CD14-positive monocyte (primary cell): ENCODE measurements around the gene C17orf107. TPM values are rescaled to one million over a fixed set of nuclear protein-coding genes. Genes with fewer than 3 reads are reported as not detected.

Experiments used
- DNase-seq, 3 donors: peaks; one replicate each; pipeline ENCODE4 v3.0.0-alpha.2; 2011 to 2022
- H2AFZ ChIP-seq: 2 replicates; pipeline ENCODE4 v1.6.0; 2012; ENCODE audit warnings: mild to moderate bottlenecking, low read depth, low read length, inconsistent platforms; ENCODE audit not compliant: insufficient read depth, poor library complexity, severe bottlenecking
- H3K27ac ChIP-seq, 2 donors: 1 replicate in 1 of 2; 2 replicates in 1 of 2; pipeline ENCODE4 v1.5.1; 2012 to 2013; ENCODE audit warnings: low read length in 2 of 2, control low read depth in 1 of 2, inconsistent platforms in 1 of 2, low read depth in 1 of 2, mild to moderate bottlenecking in 1 of 2
- H3K27me3 ChIP-seq, 2 donors: one replicate each; pipeline versions ENCODE4 v1.6.0 to v1.6.1; 2011 to 2013; ENCODE audit warnings: low read length in 2 of 2; ENCODE audit not compliant: control insufficient read depth in 2 of 2, insufficient read depth in 2 of 2
- H3K36me3 ChIP-seq, 2 donors: replicated peaks in 1 of 2; 1 replicate in 1 of 2; 2 replicates in 1 of 2; pipeline versions ENCODE4 v1.5.1 to v1.6.1; 2012 to 2013; ENCODE audit warnings: low read length in 2 of 2, control low read depth in 1 of 2, inconsistent platforms in 1 of 2, mild to moderate bottlenecking in 1 of 2; ENCODE audit not compliant: insufficient read depth in 2 of 2, control insufficient read depth in 1 of 2
- H3K4me1 ChIP-seq, 2 donors: 1 replicate in 1 of 2; 2 replicates in 1 of 2; pipeline versions ENCODE4 v1.5.1 to v1.6.1; 2012 to 2013; ENCODE audit warnings: low read length in 2 of 2, control low read depth in 1 of 2, inconsistent platforms in 1 of 2, mild to moderate bottlenecking in 1 of 2, moderate library complexity in 1 of 2; ENCODE audit not compliant: insufficient read depth in 2 of 2, control insufficient read depth in 1 of 2
- H3K4me2 ChIP-seq: replicated peaks from 2 replicates; pipeline ENCODE3; 2012; ENCODE audit warnings: low read length, moderate library complexity, mild to moderate bottlenecking; ENCODE audit not compliant: poor library complexity, severe bottlenecking; ENCODE audit errors: extremely low read depth
- H3K4me3 ChIP-seq, 3 experiments: fragments of 200-600 bp in 1 of 3; sonication (generic) in 1 of 3; replicated peaks in 1 of 3; 1 replicate in 2 of 3; 2 replicates in 1 of 3; pipeline ENCODE4 v1.5.1; 2011 to 2013; ENCODE audit warnings: low read length in 3 of 3, mild to moderate bottlenecking in 3 of 3, control low read depth in 2 of 3, low read depth in 2 of 3, inconsistent platforms in 1 of 3, moderate library complexity in 1 of 3
- H3K79me2 ChIP-seq: 2 replicates; pipeline ENCODE4 v1.6.0; 2012; ENCODE audit warnings: mild to moderate bottlenecking, control low read depth, inconsistent platforms, low read length, moderate library complexity; ENCODE audit not compliant: insufficient read depth
- H3K9ac ChIP-seq: 2 replicates; pipeline ENCODE4 v1.6.0; 2017; ENCODE audit warnings: low read length, mild to moderate bottlenecking; ENCODE audit not compliant: insufficient read depth, poor library complexity, severe bottlenecking
- H3K9me3 ChIP-seq, 2 donors: replicated peaks in 1 of 2; 1 replicate in 1 of 2; 2 replicates in 1 of 2; pipeline versions ENCODE4 v1.5.1 to v1.6.1; 2012 to 2013; ENCODE audit warnings: low read length in 2 of 2, control low read depth in 1 of 2; ENCODE audit not compliant: control insufficient read depth in 1 of 2, insufficient read depth in 1 of 2
- H4K20me1 ChIP-seq: 2 replicates; pipeline ENCODE4 v1.6.0; 2012; ENCODE audit warnings: mild to moderate bottlenecking, low read length, control low read depth, moderate library complexity; ENCODE audit not compliant: insufficient read depth
- H3K27ac Mint-ChIP-seq, 7 donors: one replicate each; pipeline ENCODE4 v1.8.0; 2020; ENCODE audit warnings: mild to moderate bottlenecking in 7 of 7, mixed read lengths in 7 of 7, moderate library complexity in 6 of 7, inconsistent platforms in 2 of 7
- H3K27me3 Mint-ChIP-seq, 3 donors: one replicate each; pipeline ENCODE4 v1.8.0; 2021 to 2022; ENCODE audit warnings: low read depth in 3 of 3, mild to moderate bottlenecking in 3 of 3, mixed read lengths in 3 of 3, moderate library complexity in 3 of 3, inconsistent platforms in 1 of 3
- H3K36me3 Mint-ChIP-seq, 2 donors: one replicate each; pipeline ENCODE4 v1.8.0; 2020; ENCODE audit warnings: mixed read lengths in 2 of 2, inconsistent platforms in 1 of 2, mild to moderate bottlenecking in 1 of 2
- H3K4me1 Mint-ChIP-seq: one replicate; pipeline ENCODE4 v1.8.0; 2020; ENCODE audit warnings: mild to moderate bottlenecking, mixed read lengths
- H3K4me3 Mint-ChIP-seq, 2 donors: one replicate each; pipeline ENCODE4 v1.8.0; 2020; ENCODE audit warnings: mild to moderate bottlenecking in 2 of 2, mixed read lengths in 2 of 2, moderate library complexity in 1 of 2
- H3K9me3 Mint-ChIP-seq, 7 donors: one replicate each; pipeline ENCODE4 v1.8.0; 2020 to 2022; ENCODE audit warnings: mixed read lengths in 7 of 7, mild to moderate bottlenecking in 6 of 7, moderate library complexity in 6 of 7, inconsistent platforms in 2 of 7
- CTCF ChIP-seq: fragments of 200-600 bp; IDR thresholded peaks from one replicate; pipeline ENCODE4 v1.8.0; 2022; ENCODE audit warnings: antibody characterized with exemption, mild to moderate bottlenecking
- WGBS: methylation state at CpG from one replicate; pipeline ENCODE4 v1.1.5; 2013; ENCODE audit warnings: missing lambda C conversion rate; ENCODE audit not compliant: insufficient coverage; 5-methylcytosine and 5-hydroxymethylcytosine counted together
- intact Hi-C, 2 donors: fragments of 100-400 bp; cut with micrococcal nuclease; formaldehyde crosslinking; loops; one replicate each; pipeline versions ENCODE4 v1.15.0 to v1.15.1; 2023
- polyA plus RNA-seq, 3 donors: library from polyadenylated mRNA; depleted of rRNA in 1 of 3; unstranded in 2 of 3; stranded (reverse) in 1 of 3; fragments of 300-500 nt in 2 of 3; fragments of >200 nt in 1 of 3; fragmentation: Illumina TruSeq in 2 of 3; gene quantifications; 1 replicate in 2 of 3; 2 replicates in 1 of 3; pipeline ENCODE4 v1.2.3, GENCODE V29; 2012 to 2021

The C17orf107 gene
- polyA plus RNA-seq, 3 donors = 1.9 to 5.1 (median 4.2) TPM

- no peak for TF ChIP-seq CTCF
- peaks cover 37 to 40% of the 10 kb centered on the region in 2 donors for H3K4me1 ChIP-seq
- Mint-ChIP-seq H3K4me1 (peaks cover 55% of the 10 kb centered on the region), H3K27me3 (peaks cover 0 to 6% (median 2%) of the 10 kb centered on the region in 3 donors), H3K36me3 (peaks cover 52 to 57% of the 10 kb centered on the region in 2 donors), H3K9me3 (no peaks in the 10 kb centered on the region), H3K27ac (peak overlapping the region; percentile 41 to 92 (median 81)), H3K4me3 (peak overlapping the region in 1 of 2 donors; percentile 39)
- H3K36me3 ChIP-seq = peaks cover 7 to 11% of the 10 kb centered on the region in 2 donors
- H2AFZ ChIP-seq = no peak overlapping the region
- H3K4me3 ChIP-seq = peak overlapping the region in 1 of 3 experiments; percentile 13
- intact Hi-C loops = no loop called here
- H3K9ac ChIP-seq = no peak overlapping the region
- H4K20me1 ChIP-seq = peaks cover 2% of the 10 kb centered on the region
- H3K27me3 ChIP-seq = no peaks in the 10 kb centered on the region
- no peaks in the 10 kb centered on the region for H3K9me3 ChIP-seq
- WGBS = 100% methylated on average over 1 of the region's 3 CpGs
- peaks cover 50% of the 10 kb centered on the region for H3K79me2 ChIP-seq
- no peak for DNase-seq
- H3K27ac ChIP-seq = peak overlapping the region; percentile 30 to 47
- H3K4me2 ChIP-seq = no peak overlapping the region
Observed at GRCh38 chr17:4851084-4851483, 48.3 kb upstream of the C17orf107 start.

- no peak overlapping the region for H3K4me3 Mint-ChIP-seq
- H2AFZ ChIP-seq = no peak overlapping the region
- no peak overlapping the region for H3K9ac ChIP-seq
- no peaks in the 10 kb centered on the region for H3K9me3 ChIP-seq
- no peak overlapping the region for H3K4me2 ChIP-seq
- peaks cover 53 to 60% of the 10 kb centered on the region in 2 donors for H3K36me3 Mint-ChIP-seq
- DNase-seq = no peak
- H3K27me3 ChIP-seq = no peaks in the 10 kb centered on the region
- intact Hi-C loops = no loop called here
- H3K9me3 Mint-ChIP-seq = no peaks in the 10 kb centered on the region
- no peak for TF ChIP-seq CTCF
- H3K27me3 Mint-ChIP-seq = peaks cover 2 to 6% (median 6%) of the 10 kb centered on the region in 3 donors
- H3K27ac ChIP-seq = no peak overlapping the region
- H3K4me1 ChIP-seq = peaks cover 25 to 34% of the 10 kb centered on the region in 2 donors
- H3K27ac Mint-ChIP-seq = peak overlapping the region in 2 of 7 donors; percentile 13 to 55
- H3K4me3 ChIP-seq = no peak overlapping the region
- H3K79me2 ChIP-seq = peaks cover 49% of the 10 kb centered on the region
- H3K4me1 Mint-ChIP-seq = peaks cover 50% of the 10 kb centered on the region
- peaks cover 16% of the 10 kb centered on the region for H4K20me1 ChIP-seq
- peaks cover 9 to 21% of the 10 kb centered on the region in 2 donors for H3K36me3 ChIP-seq
Observed at GRCh38 chr17:4852567-4853207, 46.6 kb upstream of the C17orf107 start.
